GM21737 (cell line): ENCODE results near the gene DCBLD2.

ENCODE experiments used
- ATAC-seq: cut with Tn5 transposase; IDR thresholded peaks from one replicate; pipeline ENCODE4 v1.9.1; 2021; ENCODE audit warnings: mild to moderate bottlenecking, moderate library complexity; ENCODE audit not compliant: unreplicated experiment

The DCBLD2 gene

GRCh38 chr3:98770261-98771039 is 131.0 kb downstream of the DCBLD2 start:
- no peak for ATAC-seq

- no peak for ATAC-seq
Observed at GRCh38 chr3:98769448-98769847, 132.0 kb downstream of the DCBLD2 start.

GRCh38 chr3:98768961-98769360 is 132.5 kb downstream of the DCBLD2 start:
- no peak for ATAC-seq

GRCh38 chr3:98766924-98767323 is 134.6 kb downstream of the DCBLD2 start:
- no peak for ATAC-seq

- ATAC-seq, result no peak
Observed at GRCh38 chr3:98765721-98766120, 135.8 kb downstream of the DCBLD2 start.

- ATAC-seq, result no peak
Observed at GRCh38 chr3:98764472-98764884, 137.0 kb downstream of the DCBLD2 start.

GRCh38 chr3:98763819-98764418 is 137.6 kb downstream of the DCBLD2 start:
- no peak for ATAC-seq

GRCh38 chr3:98763076-98763475 is 138.4 kb downstream of the DCBLD2 start, which contains the start of gene ST3GAL6:
Gene ST3GAL6 (plus strand): TSS chr3:98763340. CDS start chr3:98768441, 5,101 bp downstream.
- no peak for ATAC-seq

GRCh38 chr3:98761643-98762229 is 139.8 kb downstream of the DCBLD2 start:
- no peak for ATAC-seq

GRCh38 chr3:98759629-98760028 is 141.9 kb downstream of the DCBLD2 start:
- ATAC-seq, result no peak

GRCh38 chr3:98755601-98756000 is 145.9 kb downstream of the DCBLD2 start:
- ATAC-seq, result no peak

GRCh38 chr3:98754483-98754882 is 147.0 kb downstream of the DCBLD2 start:
- no peak for ATAC-seq

GRCh38 chr3:98750276-98750919 is 151.1 kb downstream of the DCBLD2 start:
- no peak for ATAC-seq

GRCh38 chr3:98746882-98747281 is 154.6 kb downstream of the DCBLD2 start:
- ATAC-seq, result no peak

- no peak for ATAC-seq
Observed at GRCh38 chr3:98746122-98746521, 155.4 kb downstream of the DCBLD2 start.
